OCI-LY1 (cell line): Measurements from ENCODE around the gene TCL1A.

Experiments
- EZH2 ChIP-seq: fragments of 200-600 bp; sonication (generic), shearing (Covaris generic); IDR thresholded peaks from 2 replicates; pipeline ENCODE4 v1.8.0; 2017; ENCODE audit warnings: borderline replicate concordance, mixed run types, mild to moderate bottlenecking, antibody characterized with exemption, low read length, moderate library complexity, mixed read lengths
- TF ChIP-seq, protein P1 (sequence below): fragments of 200-600 bp; sonication (generic), shearing (Covaris generic); IDR thresholded peaks from 2 replicates; pipeline ENCODE4 v1.5.1; 2017; ENCODE audit warnings: mild to moderate bottlenecking, antibody characterized with exemption, low read length, moderate library complexity, mixed read lengths

GRCh38 chr14:95703341-95703740 lies 10.6 kb downstream of the TCL1A start:
- TF ChIP-seq EZH2: no peak
- TF ChIP-seq, protein P1, sequence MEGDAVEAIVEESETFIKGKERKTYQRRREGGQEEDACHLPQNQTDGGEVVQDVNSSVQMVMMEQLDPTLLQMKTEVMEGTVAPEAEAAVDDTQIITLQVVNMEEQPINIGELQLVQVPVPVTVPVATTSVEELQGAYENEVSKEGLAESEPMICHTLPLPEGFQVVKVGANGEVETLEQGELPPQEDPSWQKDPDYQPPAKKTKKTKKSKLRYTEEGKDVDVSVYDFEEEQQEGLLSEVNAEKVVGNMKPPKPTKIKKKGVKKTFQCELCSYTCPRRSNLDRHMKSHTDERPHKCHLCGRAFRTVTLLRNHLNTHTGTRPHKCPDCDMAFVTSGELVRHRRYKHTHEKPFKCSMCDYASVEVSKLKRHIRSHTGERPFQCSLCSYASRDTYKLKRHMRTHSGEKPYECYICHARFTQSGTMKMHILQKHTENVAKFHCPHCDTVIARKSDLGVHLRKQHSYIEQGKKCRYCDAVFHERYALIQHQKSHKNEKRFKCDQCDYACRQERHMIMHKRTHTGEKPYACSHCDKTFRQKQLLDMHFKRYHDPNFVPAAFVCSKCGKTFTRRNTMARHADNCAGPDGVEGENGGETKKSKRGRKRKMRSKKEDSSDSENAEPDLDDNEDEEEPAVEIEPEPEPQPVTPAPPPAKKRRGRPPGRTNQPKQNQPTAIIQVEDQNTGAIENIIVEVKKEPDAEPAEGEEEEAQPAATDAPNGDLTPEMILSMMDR: no peak
